ENCODE measurements around the gene ACP7.
"Not testable (repeated sequence)": the region's sequence is repeated elsewhere in the genome, so short reads cannot be mapped to it uniquely, and the experiment has no call there.

The ACP7 gene

DNA sequence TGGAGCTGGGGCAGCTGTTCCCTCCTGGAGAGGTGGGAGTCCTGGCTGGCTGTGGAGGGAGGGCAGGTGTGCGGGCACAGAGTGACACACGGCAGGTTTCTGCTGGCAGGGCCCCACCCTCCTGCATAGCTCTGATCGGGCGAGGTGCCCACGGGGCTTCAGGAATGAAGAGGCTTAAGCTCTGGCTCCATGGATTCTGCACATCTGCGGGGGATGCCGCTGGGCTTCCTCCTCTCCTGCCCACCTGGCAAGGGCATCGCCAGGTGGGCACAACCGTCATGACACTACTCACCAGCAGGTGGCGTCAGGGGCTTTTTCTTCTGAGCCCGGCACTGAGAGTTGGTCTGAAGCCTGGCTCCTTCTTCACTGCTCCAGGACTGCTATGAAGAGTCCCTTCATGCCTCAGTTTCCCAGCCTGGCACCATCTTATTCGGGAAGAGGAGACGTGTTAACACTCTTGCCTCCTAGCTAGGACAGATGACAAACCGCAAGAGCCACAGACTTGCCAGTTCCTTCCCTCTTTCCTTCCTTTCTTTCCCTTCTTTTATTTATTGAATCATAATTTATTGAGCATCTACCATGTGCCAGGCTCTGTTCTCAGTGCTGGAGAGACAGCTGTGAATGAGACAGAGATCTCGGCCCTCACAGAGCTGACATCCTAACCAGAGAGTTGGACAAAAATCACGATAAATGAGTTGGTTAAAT lies 26.2 kb downstream of the ACP7 start:
- no peak for DNase-seq

GRCh38 chr19:39111593-39112199 lies 27.5 kb downstream of the ACP7 start:
- DNase-seq: no peak

DNA sequence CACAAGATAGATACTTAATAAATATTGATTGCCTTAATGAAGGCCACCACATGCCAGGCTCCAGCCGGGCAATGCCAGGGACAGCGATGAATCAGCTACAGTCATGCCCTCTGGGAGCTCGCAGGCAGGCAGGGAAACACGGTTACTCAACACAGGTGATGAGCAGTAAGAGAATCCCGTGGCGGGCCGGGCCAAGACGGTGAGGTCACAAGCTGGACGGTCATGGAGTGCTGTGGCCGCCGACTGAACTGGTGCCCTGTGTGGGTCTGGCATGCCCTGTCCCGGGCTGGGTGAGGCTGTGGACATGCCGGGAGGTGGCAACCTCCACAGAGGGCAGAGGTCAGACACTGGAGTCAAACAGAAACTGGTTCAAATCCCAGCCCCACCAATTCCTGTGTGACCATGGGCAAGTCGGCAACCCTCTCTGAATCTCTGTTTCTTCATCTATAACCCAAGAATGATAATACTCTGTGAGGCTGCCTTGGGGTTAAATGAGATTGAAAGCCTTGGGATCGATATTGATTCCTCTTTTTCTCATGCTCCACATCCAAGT lies 28.2 kb downstream of the ACP7 start:
- no peak for DNase-seq

DNA sequence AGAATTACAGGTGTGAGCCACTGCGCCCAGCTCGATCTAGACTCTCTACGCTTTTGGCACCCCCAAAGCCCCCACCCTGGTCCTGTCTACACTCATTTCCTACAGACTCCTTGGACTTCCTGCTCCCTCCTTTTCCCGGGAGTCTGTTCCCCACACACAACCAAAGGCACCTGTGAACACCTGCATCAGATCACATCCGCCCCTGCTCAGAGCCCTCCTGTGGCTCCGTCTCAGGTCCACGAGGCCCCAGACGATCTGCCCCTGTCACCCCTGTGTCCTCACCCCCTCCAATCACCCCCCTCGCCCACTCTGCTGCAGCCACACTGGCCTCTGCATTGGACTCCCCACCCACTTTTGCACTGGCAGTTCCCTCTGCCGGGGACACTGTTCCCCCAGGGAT lies 29.0 kb downstream of the ACP7 start:
- DNase-seq: no peak

GRCh38 chr19:39115105-39115847 lies 31.1 kb downstream of the ACP7 start:
- no peak for DNase-seq

GRCh38 chr19:39117023-39117422 lies 32.9 kb downstream of the ACP7 start:
- DNase-seq: not testable (repeated sequence)

DNA sequence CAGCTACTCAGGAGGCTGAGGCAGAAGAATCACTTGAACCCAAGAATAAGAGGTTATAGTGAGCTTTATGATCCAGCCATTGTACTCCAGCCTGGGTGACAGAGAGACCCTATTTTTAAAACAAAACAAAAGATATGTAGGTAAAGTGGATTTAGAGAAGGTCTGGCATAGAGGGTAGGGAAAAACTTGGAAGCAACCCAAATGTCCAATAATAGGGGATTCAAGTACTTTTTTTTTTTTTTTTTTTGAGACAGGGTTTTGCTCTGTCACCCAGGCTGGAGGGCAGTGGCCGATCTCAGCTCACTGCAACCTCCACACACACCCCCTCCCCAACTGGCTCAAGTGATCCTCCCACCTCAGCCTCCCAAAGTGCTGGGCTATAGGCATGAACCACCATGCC lies 35.7 kb downstream of the ACP7 start:
- no peak for DNase-seq

GRCh38 chr19:39122934-39123731 lies 39.0 kb downstream of the ACP7 start:
- no peak for DNase-seq

- DNase-seq: no peak
Measured at GRCh38 chr19:39124136-39124764, 40.1 kb downstream of the ACP7 start.

GRCh38 chr19:39125199-39125553 lies 41.0 kb downstream of the ACP7 start:
- DNase-seq: no peak

GRCh38 chr19:39125554-39126311 lies 41.6 kb downstream of the ACP7 start, which contains the start of gene PAK4:
Gene PAK4 (plus strand): TSS chr19:39125786. CDS start chr19:39169554, 43,768 bp downstream.
- peak; percentile 98 for DNase-seq

GRCh38 chr19:39126312-39127187 lies 42.4 kb downstream of the ACP7 start:
- no peak for DNase-seq

GRCh38 chr19:39127812-39128515 lies 43.8 kb downstream of the ACP7 start:
- no peak for DNase-seq

DNA sequence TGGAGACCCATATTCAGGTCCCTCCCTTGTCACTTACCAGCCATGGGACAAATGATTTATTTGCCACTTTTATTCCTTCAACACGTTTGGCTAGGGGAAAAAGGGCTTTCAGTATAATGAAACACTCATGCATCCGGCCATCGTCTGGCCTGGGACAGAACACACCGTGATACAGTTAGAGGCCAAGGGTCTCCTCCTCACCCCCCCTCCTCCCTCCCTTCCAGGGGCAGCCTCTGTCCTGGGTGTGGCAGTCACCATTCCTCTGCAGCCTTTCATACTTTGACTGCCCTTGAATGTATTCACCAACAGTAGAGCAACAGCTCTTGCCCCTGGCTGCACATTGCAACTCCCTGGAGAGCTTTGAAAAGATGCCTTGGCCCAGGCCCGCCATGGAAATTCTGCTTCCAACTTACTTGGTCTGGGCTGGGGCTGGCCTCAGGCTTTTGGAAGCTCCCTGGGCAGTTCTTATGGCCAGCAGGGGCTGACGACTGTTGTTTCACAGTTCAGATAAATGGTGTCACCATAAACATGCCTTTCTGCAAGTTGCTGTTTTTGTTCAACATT lies 44.4 kb downstream of the ACP7 start:
- DNase-seq: no peak

GRCh38 chr19:39129116-39129515 lies 44.9 kb downstream of the ACP7 start:
- no peak for DNase-seq

DNA sequence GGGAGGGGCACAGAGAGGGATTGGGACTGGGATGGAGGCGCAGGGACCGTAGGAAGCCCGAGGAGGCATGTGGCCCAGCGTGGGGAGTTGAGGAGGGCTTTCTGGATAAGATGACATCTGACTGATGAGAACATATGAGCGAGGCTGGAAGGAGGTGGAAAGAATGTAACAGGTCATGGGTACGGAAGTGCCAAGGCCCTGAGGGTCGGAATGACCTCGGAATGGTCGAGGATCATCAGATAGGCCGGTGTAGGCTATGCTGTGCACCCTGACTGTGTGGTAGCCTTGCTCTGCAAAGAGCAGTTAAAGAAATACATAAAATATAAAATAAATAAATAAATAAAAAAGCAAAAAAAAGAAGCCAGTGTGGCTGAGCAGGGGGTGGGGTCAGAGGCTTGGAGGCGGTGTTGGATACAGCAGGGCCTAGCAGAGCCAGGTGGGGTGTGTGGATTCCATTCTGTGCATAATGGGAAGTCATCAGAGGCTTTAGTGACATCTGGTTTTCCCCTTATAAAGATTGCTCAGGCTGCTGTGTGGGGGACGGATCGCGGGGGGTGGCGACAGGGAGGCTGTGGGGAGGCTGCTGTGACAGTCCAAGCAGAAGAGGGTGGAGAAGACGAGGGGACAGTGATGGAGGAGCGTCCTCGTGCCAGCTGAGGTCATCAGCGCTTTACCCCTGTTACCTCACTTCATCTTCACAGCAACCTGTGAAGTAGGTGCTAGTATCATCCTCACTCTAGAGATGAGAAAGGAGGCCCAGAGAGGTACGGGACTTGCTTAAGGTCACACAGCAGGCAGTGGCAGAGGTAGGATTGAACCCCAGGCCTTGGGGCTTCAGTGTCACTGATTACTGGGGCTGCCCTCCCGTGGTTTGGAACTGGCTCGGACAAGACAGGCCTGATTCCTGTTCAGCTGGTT lies 46.4 kb downstream of the ACP7 start:
- no peak for DNase-seq

DNA sequence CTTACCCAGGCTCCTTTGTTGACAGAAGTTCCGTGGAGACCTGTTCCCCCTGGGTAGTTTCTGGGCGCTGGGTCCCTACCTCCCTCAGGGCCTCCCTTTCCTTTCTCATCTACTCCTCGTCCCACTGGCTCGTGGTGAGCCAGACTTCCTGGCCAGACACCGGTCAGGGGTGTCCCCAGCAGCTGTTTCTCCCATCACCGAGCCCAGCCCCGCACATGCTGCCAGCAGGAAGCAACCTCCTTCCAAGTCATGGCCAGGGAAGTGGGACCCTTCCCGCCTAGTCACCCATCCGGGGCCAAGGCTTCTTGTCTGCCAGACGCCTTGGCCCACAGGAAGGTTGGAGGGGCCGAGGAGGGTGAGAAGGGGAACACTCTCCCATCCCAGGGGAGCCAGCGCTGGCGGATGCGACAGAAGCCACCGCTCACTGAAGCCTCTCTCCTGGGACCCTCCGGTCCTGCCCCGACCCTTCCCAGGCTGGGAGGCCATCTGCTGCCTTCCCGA lies 47.1 kb downstream of the ACP7 start:
- DNase-seq: no peak

GRCh38 chr19:39132344-39132969 lies 48.3 kb downstream of the ACP7 start:
- DNase-seq: no peak
